ENCODE results near the gene PSMA6. TPM values are rescaled to one million over a fixed set of nuclear protein-coding genes. Genes with fewer than 3 reads are reported as not detected.

PSMA6 gene
- total RNA-seq, 3 donors from 2014 or later (not counting 1 experiment from before 2014, with no cell fraction given): 130 to 141 (median 139) TPM

DNA sequence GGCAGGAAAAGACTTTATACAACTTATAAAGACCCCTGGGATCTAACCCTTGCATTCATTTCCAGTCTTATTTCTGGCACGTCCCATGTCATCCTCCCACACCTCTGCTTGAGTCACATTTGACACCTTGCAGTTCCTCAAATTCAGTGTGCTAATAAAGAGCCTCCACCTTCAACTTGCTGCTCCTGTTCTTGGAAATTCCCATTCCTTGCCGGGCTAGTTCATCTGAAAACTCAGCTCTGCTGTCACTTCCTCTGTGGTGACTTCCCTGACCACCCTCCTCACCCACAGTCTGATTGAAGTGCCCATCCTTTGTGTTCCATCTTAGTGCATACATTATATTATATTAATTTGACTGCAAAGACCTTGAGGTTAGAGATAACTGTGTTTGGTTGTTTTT lies 37.4 kb upstream of the PSMA6 start:
- intact Hi-C loops (cut with micrococcal nuclease): no loop called here
- H3K9me3 Mint-ChIP-seq: no peaks in the 10 kb centered on the region
- H3K9me3 ChIP-seq (ENCODE audit: control insufficient read depth, insufficient read depth, low read length): no peaks in the 10 kb centered on the region
- peaks cover 12% of the 10 kb centered on the region for H3K4me1 ChIP-seq (ENCODE audit: control insufficient read depth, insufficient read depth, low read length)
- no peak overlapping the region for H3K4me3 ChIP-seq (ENCODE audit: low read length)
- DNase-seq: peak in 1 of 2 donors; percentile 31
- peak overlapping the region; percentile 33 to 35 for H3K27ac Mint-ChIP-seq
- H3K4me3 Mint-ChIP-seq: no peak overlapping the region
- H3K27me3 Mint-ChIP-seq (ENCODE audit: low read depth in 2 of 2): no peaks in the 10 kb centered on the region
- TF ChIP-seq, protein P1, sequence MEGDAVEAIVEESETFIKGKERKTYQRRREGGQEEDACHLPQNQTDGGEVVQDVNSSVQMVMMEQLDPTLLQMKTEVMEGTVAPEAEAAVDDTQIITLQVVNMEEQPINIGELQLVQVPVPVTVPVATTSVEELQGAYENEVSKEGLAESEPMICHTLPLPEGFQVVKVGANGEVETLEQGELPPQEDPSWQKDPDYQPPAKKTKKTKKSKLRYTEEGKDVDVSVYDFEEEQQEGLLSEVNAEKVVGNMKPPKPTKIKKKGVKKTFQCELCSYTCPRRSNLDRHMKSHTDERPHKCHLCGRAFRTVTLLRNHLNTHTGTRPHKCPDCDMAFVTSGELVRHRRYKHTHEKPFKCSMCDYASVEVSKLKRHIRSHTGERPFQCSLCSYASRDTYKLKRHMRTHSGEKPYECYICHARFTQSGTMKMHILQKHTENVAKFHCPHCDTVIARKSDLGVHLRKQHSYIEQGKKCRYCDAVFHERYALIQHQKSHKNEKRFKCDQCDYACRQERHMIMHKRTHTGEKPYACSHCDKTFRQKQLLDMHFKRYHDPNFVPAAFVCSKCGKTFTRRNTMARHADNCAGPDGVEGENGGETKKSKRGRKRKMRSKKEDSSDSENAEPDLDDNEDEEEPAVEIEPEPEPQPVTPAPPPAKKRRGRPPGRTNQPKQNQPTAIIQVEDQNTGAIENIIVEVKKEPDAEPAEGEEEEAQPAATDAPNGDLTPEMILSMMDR (IDR thresholded peaks at IDR 0.05): no peak
- peaks cover 5 to 20% of the 10 kb centered on the region in 2 donors for H3K4me1 Mint-ChIP-seq
- H3K27ac ChIP-seq (ENCODE audit: low read length): no peak overlapping the region
- H3K36me3 Mint-ChIP-seq: no peaks in the 10 kb centered on the region
- WGBS (ENCODE audit: insufficient coverage): 19% methylated on average over 2 of the region's 2 CpGs
- no peaks in the 10 kb centered on the region for H3K27me3 ChIP-seq (ENCODE audit: control insufficient read depth, insufficient read depth, low read length)
- peak in 2 of 3 donors; percentile 42 to 76 for ATAC-seq
- H3K36me3 ChIP-seq (ENCODE audit: control insufficient read depth, insufficient read depth, low read length): no peaks in the 10 kb centered on the region

DNA sequence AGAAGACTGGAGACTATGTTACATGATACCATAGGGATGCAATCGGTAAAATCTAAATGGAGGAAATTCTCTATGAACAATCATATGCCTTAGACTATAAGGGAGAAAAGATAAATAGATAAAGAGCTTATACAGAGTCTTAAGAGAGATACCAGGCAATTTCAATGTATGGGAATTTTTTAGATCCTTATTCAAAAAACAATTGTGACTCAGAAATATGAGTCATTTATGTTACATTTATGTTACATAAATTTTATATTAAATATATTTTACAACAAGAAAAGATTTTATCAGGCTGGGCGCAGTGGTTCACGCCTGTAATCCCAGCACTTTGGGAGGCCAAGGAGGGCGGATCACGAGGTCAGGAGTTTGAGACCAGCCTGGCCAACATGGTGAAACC lies 36.5 kb upstream of the PSMA6 start:
- H3K4me3 ChIP-seq (ENCODE audit: low read length): no peak overlapping the region
- Mint-ChIP-seq H3K27ac (no peak overlapping the region), H3K36me3 (no peaks in the 10 kb centered on the region), H3K9me3 (no peaks in the 10 kb centered on the region), H3K4me1 (peaks cover 5 to 20% of the 10 kb centered on the region in 2 donors), H3K4me3 (no peak overlapping the region), H3K27me3 (ENCODE audit: low read depth in 2 of 2) (no peaks in the 10 kb centered on the region)
- no peak for DNase-seq
- ATAC-seq: no peak
- TF ChIP-seq, protein P1 (IDR thresholded peaks at IDR 0.05): no peak
- H3K27ac ChIP-seq (ENCODE audit: low read length): no peak overlapping the region
- no peaks in the 10 kb centered on the region for H3K9me3 ChIP-seq (ENCODE audit: control insufficient read depth, insufficient read depth, low read length)
- WGBS (ENCODE audit: insufficient coverage): 100% methylated on average over 4 of the region's 5 CpGs
- H3K27me3 ChIP-seq (ENCODE audit: control insufficient read depth, insufficient read depth, low read length): no peaks in the 10 kb centered on the region
- intact Hi-C loops (cut with micrococcal nuclease): no loop called here
- no peaks in the 10 kb centered on the region for H3K36me3 ChIP-seq (ENCODE audit: control insufficient read depth, insufficient read depth, low read length)
- H3K4me1 ChIP-seq (ENCODE audit: control insufficient read depth, insufficient read depth, low read length): peaks cover 12% of the 10 kb centered on the region

DNA sequence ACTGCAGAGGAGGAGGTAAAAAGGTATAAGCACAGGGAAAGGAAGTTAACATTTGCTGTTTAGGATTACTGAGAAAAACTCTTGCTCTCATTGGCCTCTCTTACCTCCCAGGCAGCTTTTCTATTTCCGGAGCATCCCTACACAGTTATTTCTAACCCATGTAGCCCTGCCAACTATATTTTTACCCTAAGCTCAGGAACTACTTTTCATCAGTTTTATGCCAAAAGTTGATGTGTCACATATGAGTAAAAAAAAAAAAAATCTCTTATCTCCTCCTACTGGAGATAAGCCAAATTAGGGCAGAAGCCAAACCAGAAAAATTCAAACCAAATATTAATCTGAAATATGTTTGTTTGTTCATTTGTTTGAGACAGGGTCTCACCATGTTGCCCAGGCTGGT lies 34.4 kb upstream of the PSMA6 start:
- no peak overlapping the region for H3K27ac ChIP-seq (ENCODE audit: low read length)
- no peaks in the 10 kb centered on the region for H3K9me3 ChIP-seq (ENCODE audit: control insufficient read depth, insufficient read depth, low read length)
- Mint-ChIP-seq H3K36me3 (no peaks in the 10 kb centered on the region), H3K27me3 (ENCODE audit: low read depth in 2 of 2) (no peaks in the 10 kb centered on the region), H3K4me1 (peaks cover 5 to 17% of the 10 kb centered on the region in 2 donors), H3K4me3 (no peak overlapping the region), H3K27ac (no peak overlapping the region), H3K9me3 (no peaks in the 10 kb centered on the region)
- WGBS (ENCODE audit: insufficient coverage): 94% methylated on average over 1 of the region's 1 CpG
- H3K36me3 ChIP-seq (ENCODE audit: control insufficient read depth, insufficient read depth, low read length): peaks cover 4% of the 10 kb centered on the region
- H3K4me1 ChIP-seq (ENCODE audit: control insufficient read depth, insufficient read depth, low read length): peaks cover 12% of the 10 kb centered on the region
- ATAC-seq: no peak
- intact Hi-C loops (cut with micrococcal nuclease): no loop called here
- no peaks in the 10 kb centered on the region for H3K27me3 ChIP-seq (ENCODE audit: control insufficient read depth, insufficient read depth, low read length)
- no peak for DNase-seq
- TF ChIP-seq, protein P1 (IDR thresholded peaks at IDR 0.05): no peak
- H3K4me3 ChIP-seq (ENCODE audit: low read length): no peak overlapping the region

DNA sequence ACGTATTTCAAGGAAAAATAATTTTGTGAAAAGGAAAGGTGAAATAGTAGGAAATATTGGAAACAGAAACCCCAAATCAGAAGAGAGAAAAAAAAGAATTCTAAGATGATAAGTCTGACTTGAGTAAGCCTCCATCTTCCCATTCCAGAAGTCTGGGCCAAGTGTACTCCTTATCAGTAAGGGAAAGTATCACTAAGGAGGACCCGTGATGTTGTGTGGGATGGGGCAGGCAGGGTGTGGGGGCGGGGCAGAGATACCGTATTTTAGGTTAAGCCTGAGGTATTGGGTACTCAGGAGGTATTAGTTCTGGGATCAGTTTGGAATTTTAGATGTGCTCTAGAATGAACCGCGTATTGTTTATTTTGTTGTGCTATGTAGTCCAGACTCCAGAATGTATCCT lies 33.8 kb upstream of the PSMA6 start:
- Histone ChIP-seq H3K4me1 (ENCODE audit: control insufficient read depth, insufficient read depth, low read length) (peaks cover 12% of the 10 kb centered on the region), H3K36me3 (ENCODE audit: control insufficient read depth, insufficient read depth, low read length) (peaks cover 4% of the 10 kb centered on the region), H3K27me3 (ENCODE audit: control insufficient read depth, insufficient read depth, low read length) (no peaks in the 10 kb centered on the region), H3K4me3 (ENCODE audit: low read length) (no peak overlapping the region), H3K9me3 (ENCODE audit: control insufficient read depth, insufficient read depth, low read length) (no peaks in the 10 kb centered on the region), H3K27ac (ENCODE audit: low read length) (no peak overlapping the region)
- no peak overlapping the region for H3K27ac Mint-ChIP-seq
- H3K27me3 Mint-ChIP-seq (ENCODE audit: low read depth in 2 of 2): no peaks in the 10 kb centered on the region
- intact Hi-C loops (cut with micrococcal nuclease): no loop called here
- no peak for ATAC-seq
- no peak overlapping the region for H3K4me3 Mint-ChIP-seq
- no peaks in the 10 kb centered on the region for H3K9me3 Mint-ChIP-seq
- WGBS (ENCODE audit: insufficient coverage): 93% methylated on average over 6 of the region's 6 CpGs
- no peaks in the 10 kb centered on the region for H3K36me3 Mint-ChIP-seq
- H3K4me1 Mint-ChIP-seq: peaks cover 5 to 17% of the 10 kb centered on the region in 2 donors
- TF ChIP-seq, protein P1 (IDR thresholded peaks at IDR 0.05): no peak
- DNase-seq: no peak
